ENCODE data around the gene KIT. TPM values are rescaled to one million over a fixed set of nuclear protein-coding genes. Genes with fewer than 3 reads are reported as not detected.

Gene KIT
- total and polyA plus RNA-seq, 2 of the 4 experiments (the other 2 are of a cell fraction): 3.3 to 5.9 TPM

DNA sequence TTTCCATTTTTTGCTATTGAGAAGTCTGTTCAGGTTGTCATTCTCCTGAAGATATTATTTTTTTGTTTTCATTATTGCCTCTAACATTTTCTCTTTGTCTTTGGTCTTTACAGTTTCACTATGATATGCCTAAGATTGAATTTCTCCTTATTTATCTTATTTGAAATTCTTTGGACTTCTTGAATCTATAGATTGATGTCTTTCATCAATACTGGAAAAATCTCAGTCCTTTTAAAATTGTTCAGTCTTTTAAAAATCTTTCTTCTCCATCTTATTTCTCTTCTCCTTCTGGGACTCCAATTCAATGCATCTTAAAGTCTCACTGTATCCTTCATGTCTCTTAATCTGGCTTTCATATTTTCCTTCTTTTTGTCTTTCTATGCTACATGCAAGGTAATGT is 86.7 kb downstream of the KIT start:
- H3K9me3 ChIP-seq (ENCODE audit: control insufficient read depth, insufficient read depth, low read length): peaks cover 3% of the 10 kb centered on the region; the same call in 1 of the 2 replicates
- no peaks in the 10 kb centered on the region; the same call in 1 of the 2 replicates for H3K27me3 ChIP-seq (ENCODE audit: control insufficient read depth, insufficient read depth, low read length)
- H2AFZ ChIP-seq (replicated peaks; ENCODE audit: low read length, poor library complexity): no peak overlapping the region
- no peaks in the 10 kb centered on the region for H3K36me3 ChIP-seq (ENCODE audit: control insufficient read depth, insufficient read depth, low read length)
- no peak overlapping the region for H3K56ac ChIP-seq (ENCODE audit: extremely low read depth, insufficient read depth, low read length)
- ChIA-PET POLR2A (ENCODE audit: unreplicated experiment) (no interaction called here), CTCF (no interaction called here)
- no peak overlapping the region for H3K27ac ChIP-seq (ENCODE audit: insufficient read depth, low read length)
- DNase-seq (no peak), ATAC-seq (ENCODE audit: low read depth) (no peak)
- no peak for TF ChIP-seq CEBPB (IDR thresholded peaks at IDR 0.05; ENCODE audit: low read depth, low read length)
- TF ChIP-seq MAFK (IDR thresholded peaks at IDR 0.05; ENCODE audit: low read depth, low read length): no peak
- no peak for TF ChIP-seq MXI1 (IDR thresholded peaks at IDR 0.05; ENCODE audit: borderline replicate concordance, low read depth, low read length)
- TF ChIP-seq MAZ (IDR thresholded peaks at IDR 0.05; ENCODE audit: borderline replicate concordance, low read depth, low read length): no peak
- TF ChIP-seq POLR2A (IDR thresholded peaks at IDR 0.05; ENCODE audit: low read depth, low read length): no peak
- TF ChIP-seq CHD1 (IDR thresholded peaks at IDR 0.05; ENCODE audit: low read depth, low read length): no peak
- TF ChIP-seq SMC3 (IDR thresholded peaks at IDR 0.05; ENCODE audit: low read depth, low read length): no peak
- no peak for TF ChIP-seq BHLHE40 (IDR thresholded peaks at IDR 0.05; ENCODE audit: low read depth, low read length)
- TF ChIP-seq, protein P1, sequence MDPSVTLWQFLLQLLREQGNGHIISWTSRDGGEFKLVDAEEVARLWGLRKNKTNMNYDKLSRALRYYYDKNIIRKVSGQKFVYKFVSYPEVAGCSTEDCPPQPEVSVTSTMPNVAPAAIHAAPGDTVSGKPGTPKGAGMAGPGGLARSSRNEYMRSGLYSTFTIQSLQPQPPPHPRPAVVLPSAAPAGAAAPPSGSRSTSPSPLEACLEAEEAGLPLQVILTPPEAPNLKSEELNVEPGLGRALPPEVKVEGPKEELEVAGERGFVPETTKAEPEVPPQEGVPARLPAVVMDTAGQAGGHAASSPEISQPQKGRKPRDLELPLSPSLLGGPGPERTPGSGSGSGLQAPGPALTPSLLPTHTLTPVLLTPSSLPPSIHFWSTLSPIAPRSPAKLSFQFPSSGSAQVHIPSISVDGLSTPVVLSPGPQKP (IDR thresholded peaks at IDR 0.05; ENCODE audit: borderline replicate concordance, low read depth, low read length): no peak
- no peaks in the 10 kb centered on the region for H3K9me1 ChIP-seq (ENCODE audit: insufficient read depth, low read length)
- H3K23ac ChIP-seq (ENCODE audit: low read depth, low read length): no peak overlapping the region
- no peak overlapping the region for H2BK15ac ChIP-seq (ENCODE audit: low read depth, low read length)
- no peak overlapping the region for H3K18ac ChIP-seq (ENCODE audit: low read depth, low read length)
- dilution Hi-C loops (cut with HindIII; ENCODE audit: low sequenced_read_pairs, unreplicated experiment): no loop called here
- intact Hi-C loops (cut with micrococcal nuclease): no loop called here
- no peak overlapping the region for H4K8ac ChIP-seq (ENCODE audit: low read depth in 2 of 2, low read length in 2 of 2)
- H2BK20ac ChIP-seq (ENCODE audit: low read depth, low read length): no peak overlapping the region
- no peak overlapping the region for H2BK5ac ChIP-seq (ENCODE audit: low read depth, low read length, poor library complexity, severe bottlenecking)
- no peak overlapping the region for H3K4me3 ChIP-seq (ENCODE audit: insufficient read depth, low read depth, low read length)
- no peak overlapping the region for H3K14ac ChIP-seq (replicated peaks; ENCODE audit: low read depth, low read length)
- H3K79me1 ChIP-seq (ENCODE audit: low read depth in 1 of 2, low read length in 2 of 2): no peaks in the 10 kb centered on the region
- no peak overlapping the region for H4K5ac ChIP-seq (ENCODE audit: low read depth, low read length)
- H2AK9ac ChIP-seq (replicated peaks; ENCODE audit: low read depth, low read length, poor library complexity): no peak overlapping the region
- no peak overlapping the region for H2BK120ac ChIP-seq (ENCODE audit: low read depth, low read length)
- H3K4me2 ChIP-seq (ENCODE audit: low read depth, low read length): no peak overlapping the region
- BruUV-seq (replicated peaks): no TSS peak
- no peak overlapping the region for H2AK5ac ChIP-seq (ENCODE audit: low read depth, low read length)
- no peaks in the 10 kb centered on the region for H4K20me1 ChIP-seq (ENCODE audit: insufficient read depth, low read length)
- no peaks in the 10 kb centered on the region for H3K4me1 ChIP-seq (ENCODE audit: control insufficient read depth, insufficient read depth, low read length)
- H3K9ac ChIP-seq (ENCODE audit: low read depth, low read length): no peak overlapping the region
- no peak overlapping the region for H4K91ac ChIP-seq (ENCODE audit: insufficient read depth, low read depth, low read length)
- in situ Hi-C loops (cut with MboI; ENCODE audit: low sequenced_read_pairs): no loop called here
- no peak overlapping the region for H3K4ac ChIP-seq (ENCODE audit: low read depth, low read length)

All from IMR-90 (cell line).